VCaP (cell line): ENCODE measurements around the gene ARHGAP26.
"Not testable (repeated sequence)": the region's sequence is repeated elsewhere in the genome, so short reads cannot be mapped to it uniquely, and the experiment has no call there.

Source experiments
- H3K27ac ChIP-seq: fragments of 450-650 bp; 2 replicates; pipeline ENCODE4 v1.5.1; 2017
- CTCF ChIP-seq: fragments of 450-650 bp; conservative IDR thresholded peaks from 2 replicates; pipeline ENCODE4 v1.5.1; 2017; ENCODE audit warnings: mild to moderate bottlenecking, moderate library complexity

ARHGAP26 gene

GRCh38 chr5:142952229-142952628 is 182.1 kb downstream of the ARHGAP26 start:
- H3K27ac ChIP-seq: no peak overlapping the region

GRCh38 chr5:142952871-142953270 is 182.7 kb downstream of the ARHGAP26 start:
- not testable (repeated sequence) for H3K27ac ChIP-seq

More at GRCh38 chr5:142952229-142952628, 182.1 kb downstream of the ARHGAP26 start:
- TF ChIP-seq CTCF: no peak

GRCh38 chr5:142954455-142954854 is 184.3 kb downstream of the ARHGAP26 start:
- H3K27ac ChIP-seq: no peak overlapping the region
- TF ChIP-seq CTCF: no peak

- TF ChIP-seq CTCF: no peak
Measured at GRCh38 chr5:142955628-142956027, 185.5 kb downstream of the ARHGAP26 start.

GRCh38 chr5:142957528-142957927 is 187.4 kb downstream of the ARHGAP26 start:
- TF ChIP-seq CTCF: no peak
- H3K27ac ChIP-seq: no peak overlapping the region

More at GRCh38 chr5:142955628-142956027, 185.5 kb downstream of the ARHGAP26 start:
- H3K27ac ChIP-seq: no peak overlapping the region

GRCh38 chr5:142958944-142959682 is 188.9 kb downstream of the ARHGAP26 start:
- TF ChIP-seq CTCF: no peak

GRCh38 chr5:142959683-142960657 is 189.8 kb downstream of the ARHGAP26 start:
- H3K27ac ChIP-seq: no peak overlapping the region
- TF ChIP-seq CTCF: no peak

More at GRCh38 chr5:142958944-142959682, 188.9 kb downstream of the ARHGAP26 start:
- no peak overlapping the region for H3K27ac ChIP-seq
